GM12891 (cell line): ENCODE data around the gene FAF2.

ENCODE experiments used
- POLR2A ChIP-seq: IDR thresholded peaks from 2 replicates; pipeline ENCODE4 v1.6.1; 2011; ENCODE audit warnings: low read depth, low read length, control low read depth
- POLR2AphosphoS5 ChIP-seq: IDR thresholded peaks from 2 replicates; pipeline ENCODE4 v1.6.1; 2011; ENCODE audit warnings: low read depth, low read length, control low read depth

- TF ChIP-seq POLR2AphosphoS5 (no peak), POLR2A (no peak)
Observed at GRCh38 chr5:176497852-176498251, 49.7 kb downstream of the FAF2 start.
